GM18498 (cell line): ENCODE measurements around the gene UXS1.
"Not testable (repeated sequence)": the region's sequence is repeated elsewhere in the genome, so short reads cannot be mapped to it uniquely, and the experiment has no call there.

ENCODE experiments used
- ATAC-seq: cut with Tn5 transposase; IDR thresholded peaks from one replicate; pipeline ENCODE4 v1.9.1; 2021; ENCODE audit warnings: mild to moderate bottlenecking, moderate library complexity; ENCODE audit not compliant: unreplicated experiment

UXS1 gene

GRCh38 chr2:106193977-106194778, at the start of gene UXS1:
Gene UXS1 (minus strand): TSS chr2:106194301. CDS start chr2:106194241, 60 bp downstream.
- peak; percentile 75 for ATAC-seq

GRCh38 chr2:106239491-106239890, 45.4 kb upstream of the UXS1 start:
- ATAC-seq = not testable (repeated sequence)

- not testable (repeated sequence) for ATAC-seq
These were observed 41.3 kb upstream of the UXS1 start for GRCh38 chr2:106235392-106235791.

- no peak for ATAC-seq
These were observed 39.2 kb upstream of the UXS1 start for GRCh38 chr2:106233350-106233706.

GRCh38 chr2:106232638-106233349, 38.7 kb upstream of the UXS1 start:
- no peak for ATAC-seq

- no peak for ATAC-seq
These were observed 29.2 kb upstream of the UXS1 start for GRCh38 chr2:106223347-106223746.

GRCh38 chr2:106222057-106222456, 28.0 kb upstream of the UXS1 start:
- not testable (repeated sequence) for ATAC-seq

GRCh38 chr2:106219813-106220212, 25.7 kb upstream of the UXS1 start:
- ATAC-seq = no peak

- not testable (repeated sequence) for ATAC-seq
These were observed 25.1 kb upstream of the UXS1 start for GRCh38 chr2:106219157-106219556.

GRCh38 chr2:106208874-106209273, 14.8 kb upstream of the UXS1 start:
- no peak for ATAC-seq

GRCh38 chr2:106208399-106208798, 14.3 kb upstream of the UXS1 start:
- ATAC-seq = no peak

- ATAC-seq = no peak
These were observed 13.1 kb upstream of the UXS1 start for GRCh38 chr2:106207246-106207645.

- no peak for ATAC-seq
These were observed 11.4 kb upstream of the UXS1 start for GRCh38 chr2:106205488-106205887.

GRCh38 chr2:106204551-106204950, 10.4 kb upstream of the UXS1 start:
- not testable (repeated sequence) for ATAC-seq

- ATAC-seq = no peak
These were observed 7.6 kb upstream of the UXS1 start for GRCh38 chr2:106201661-106202060.

- no peak for ATAC-seq
These were observed 3.8 kb upstream of the UXS1 start for GRCh38 chr2:106197878-106198277.

GRCh38 chr2:106195981-106196380, 1.9 kb upstream of the UXS1 start:
- no peak for ATAC-seq

- no peak for ATAC-seq
These were observed 1.4 kb upstream of the UXS1 start for GRCh38 chr2:106195456-106195855.

GRCh38 chr2:106193690-106193976, 468 bp downstream of the UXS1 start:
- no peak for ATAC-seq

GRCh38 chr2:106192752-106193689, 1.1 kb downstream of the UXS1 start:
- ATAC-seq = peak; percentile 45

GRCh38 chr2:106191511-106192016, 2.5 kb downstream of the UXS1 start:
- no peak for ATAC-seq
